Measurements from ENCODE around the gene TTC3. TPM values are rescaled to one million over a fixed set of nuclear protein-coding genes. Genes with fewer than 3 reads are reported as not detected.

TTC3 gene
- total and polyA plus RNA-seq, 7 donors = 6.5 to 50.3 (median 25.7) TPM

DNA sequence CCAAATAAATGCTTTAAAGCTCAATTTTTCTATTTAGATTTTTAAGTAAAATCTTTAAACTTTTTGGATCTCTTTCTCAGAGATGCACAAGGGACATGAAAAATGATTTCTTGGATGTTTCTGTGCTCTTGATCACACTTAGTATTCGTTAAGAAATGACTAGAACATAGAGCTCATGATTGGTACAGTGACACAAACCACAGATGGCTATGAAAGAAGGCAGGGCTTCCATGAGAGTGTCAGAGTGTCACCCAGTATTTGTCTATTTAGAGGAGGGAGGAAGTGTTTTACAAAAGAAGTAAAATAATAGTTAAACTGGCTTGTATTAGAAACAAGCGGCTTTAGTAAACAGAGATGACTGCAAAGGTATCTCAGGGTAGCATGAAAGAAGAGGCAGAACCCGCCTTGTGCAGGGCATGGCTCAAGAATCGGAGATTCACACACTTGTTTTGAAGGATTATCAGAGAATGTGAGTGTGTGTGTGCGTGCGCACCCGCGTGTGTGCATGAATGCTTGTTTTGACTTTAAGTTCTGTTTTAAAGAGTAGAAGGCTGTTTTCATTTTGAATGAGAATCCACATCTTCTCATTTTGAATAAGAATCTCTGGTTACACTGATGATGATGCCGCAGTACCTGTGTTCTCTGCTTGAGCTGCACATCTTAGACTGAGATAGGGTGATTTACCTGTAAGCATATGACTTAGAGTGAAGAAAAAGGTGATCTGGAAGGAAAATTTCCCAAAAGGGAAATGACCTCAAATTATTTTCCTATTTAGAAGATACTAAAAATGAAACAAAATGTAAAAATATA is 111.9 kb downstream of the TTC3 start:
- H3K36me3 ChIP-seq (ENCODE audit: insufficient read depth in 1 of 2, low read depth in 1 of 2) = peaks cover 5 to 49% of the 10 kb centered on the region in 2 donors

DNA sequence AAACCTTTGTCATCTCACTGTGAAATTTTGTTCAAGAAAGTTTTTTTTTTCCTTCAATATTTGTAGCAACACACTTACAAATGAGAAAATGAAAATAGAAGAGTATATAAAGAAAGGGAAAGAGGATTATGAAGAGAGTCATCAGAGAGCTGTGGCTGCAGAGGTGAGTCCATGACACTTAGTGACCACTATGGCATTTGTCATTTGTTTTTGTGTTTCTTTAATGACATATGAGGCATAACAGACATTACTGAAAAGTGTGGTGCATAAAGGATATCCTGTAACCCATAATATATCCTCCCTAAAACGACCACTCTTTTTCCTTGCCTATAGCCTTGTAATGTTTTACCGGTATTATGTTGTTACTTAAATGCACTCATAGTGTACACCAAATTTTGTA is 113.9 kb downstream of the TTC3 start:
- TF ChIP-seq, protein P1, sequence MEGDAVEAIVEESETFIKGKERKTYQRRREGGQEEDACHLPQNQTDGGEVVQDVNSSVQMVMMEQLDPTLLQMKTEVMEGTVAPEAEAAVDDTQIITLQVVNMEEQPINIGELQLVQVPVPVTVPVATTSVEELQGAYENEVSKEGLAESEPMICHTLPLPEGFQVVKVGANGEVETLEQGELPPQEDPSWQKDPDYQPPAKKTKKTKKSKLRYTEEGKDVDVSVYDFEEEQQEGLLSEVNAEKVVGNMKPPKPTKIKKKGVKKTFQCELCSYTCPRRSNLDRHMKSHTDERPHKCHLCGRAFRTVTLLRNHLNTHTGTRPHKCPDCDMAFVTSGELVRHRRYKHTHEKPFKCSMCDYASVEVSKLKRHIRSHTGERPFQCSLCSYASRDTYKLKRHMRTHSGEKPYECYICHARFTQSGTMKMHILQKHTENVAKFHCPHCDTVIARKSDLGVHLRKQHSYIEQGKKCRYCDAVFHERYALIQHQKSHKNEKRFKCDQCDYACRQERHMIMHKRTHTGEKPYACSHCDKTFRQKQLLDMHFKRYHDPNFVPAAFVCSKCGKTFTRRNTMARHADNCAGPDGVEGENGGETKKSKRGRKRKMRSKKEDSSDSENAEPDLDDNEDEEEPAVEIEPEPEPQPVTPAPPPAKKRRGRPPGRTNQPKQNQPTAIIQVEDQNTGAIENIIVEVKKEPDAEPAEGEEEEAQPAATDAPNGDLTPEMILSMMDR (IDR thresholded peaks at IDR 0.05) = no peak
- H3K4me3 ChIP-seq = no peak overlapping the region
- H3K27me3 ChIP-seq (ENCODE audit: insufficient read depth in 3 of 3, low read length in 2 of 3) = no peaks in the 10 kb centered on the region
- H3K9me3 ChIP-seq = no peaks in the 10 kb centered on the region
- ATAC-seq (no peak), DNase-seq (no peak)
- WGBS, 3 donors = 77 to 81% (median 81%) methylated on average over 2 of the region's 2 CpGs
- no peak overlapping the region for H3K27ac ChIP-seq
- no peaks in the 10 kb centered on the region for H3K4me1 ChIP-seq
- intact Hi-C loops (cut with DNase I) = loop anchor here in 1 of 2 donors (10.0 kb wide), 1 partner anchor 278 kb away; no protein-coding TSS in a partner anchor
- H3K36me3 ChIP-seq (ENCODE audit: insufficient read depth in 1 of 2, low read depth in 1 of 2) = peaks cover 5 to 66% of the 10 kb centered on the region in 2 donors

More for the DNA sequence above, 111.9 kb downstream of the TTC3 start:
- DNase-seq (no peak), ATAC-seq (no peak)
- intact Hi-C loops (cut with DNase I) = loop anchor here in 1 of 2 donors (10.0 kb wide), 1 partner anchor 280 kb away; no protein-coding TSS in a partner anchor
- Histone ChIP-seq H3K9me3 (no peaks in the 10 kb centered on the region), H3K27me3 (ENCODE audit: insufficient read depth in 3 of 3, low read length in 2 of 3) (no peaks in the 10 kb centered on the region), H3K4me1 (peaks cover 7% of the 10 kb centered on the region), H3K27ac (no peak overlapping the region), H3K4me3 (no peak overlapping the region)
- TF ChIP-seq, protein P1 (IDR thresholded peaks at IDR 0.05) = no peak
- 91 to 95% (median 93%) methylated on average over 9 of the region's 9 CpGs for WGBS, 3 donors

DNA sequence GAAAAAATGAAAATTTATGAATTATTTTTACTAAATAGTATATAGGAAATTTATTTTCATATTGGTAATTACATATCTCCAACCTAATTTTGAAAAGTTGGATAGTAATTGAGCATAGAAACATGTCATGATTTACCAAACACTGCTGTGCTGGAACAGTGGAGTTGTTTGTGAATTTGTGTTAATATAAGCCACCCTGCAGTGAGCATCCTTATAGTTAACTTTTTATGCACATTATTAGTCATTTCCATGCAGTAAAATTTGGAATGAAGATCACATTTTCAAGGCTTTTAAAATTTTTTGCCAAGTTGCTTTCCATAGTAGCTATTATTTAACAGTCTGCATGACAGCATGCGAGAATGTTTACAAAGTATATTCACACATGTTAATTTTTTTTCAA is 115.8 kb downstream of the TTC3 start:
- 95 to 97% (median 97%) methylated on average over 1 of the region's 1 CpG for WGBS, 3 donors
- TF ChIP-seq, protein P1 (IDR thresholded peaks at IDR 0.05) = no peak
- DNase-seq = no peak
- H3K27me3 ChIP-seq (ENCODE audit: insufficient read depth in 3 of 3, low read length in 2 of 3) = no peaks in the 10 kb centered on the region
- peaks cover 5 to 71% of the 10 kb centered on the region in 2 donors for H3K36me3 ChIP-seq (ENCODE audit: insufficient read depth in 1 of 2, low read depth in 1 of 2)
- no peaks in the 10 kb centered on the region for H3K4me1 ChIP-seq
- H3K9me3 ChIP-seq = no peaks in the 10 kb centered on the region
- H3K4me3 ChIP-seq = no peak overlapping the region
- H3K27ac ChIP-seq = no peak overlapping the region
- ATAC-seq = no peak
- intact Hi-C loops (cut with DNase I) = loop anchor here in 1 of 2 donors (10.0 kb wide), 1 partner anchor 276 kb away; no protein-coding TSS in a partner anchor

DNA sequence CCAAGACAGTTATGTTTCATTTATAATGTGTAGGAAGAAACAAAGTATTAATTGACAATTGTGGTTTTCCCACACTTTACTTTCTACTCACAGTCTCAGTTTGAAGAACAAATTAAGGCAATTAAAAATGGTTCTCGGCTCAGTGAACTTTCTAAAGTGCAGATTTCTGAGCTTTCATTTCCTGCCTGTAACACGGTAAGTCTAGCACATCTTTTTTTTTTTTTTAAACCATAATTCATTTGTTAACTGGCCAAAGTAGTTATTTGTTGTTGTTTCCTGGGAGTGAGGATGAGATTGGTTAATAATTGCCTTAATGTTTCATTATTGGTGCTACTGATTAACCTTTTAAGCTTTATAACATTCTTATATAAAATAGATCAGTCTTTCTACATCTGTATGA is 119.0 kb downstream of the TTC3 start:
- intact Hi-C loops (cut with DNase I) = no loop called here
- TF ChIP-seq, protein P1 (IDR thresholded peaks at IDR 0.05) = no peak
- no peak for ATAC-seq
- 64 to 78% (median 71%) methylated on average over 2 of the region's 2 CpGs for WGBS, 3 donors
- H3K9me3 ChIP-seq = no peaks in the 10 kb centered on the region
- H3K27ac ChIP-seq = no peak overlapping the region
- no peaks in the 10 kb centered on the region for H3K4me1 ChIP-seq
- no peaks in the 10 kb centered on the region for H3K27me3 ChIP-seq (ENCODE audit: insufficient read depth in 3 of 3, low read length in 2 of 3)
- DNase-seq = no peak
- no peak overlapping the region for H3K4me3 ChIP-seq
- H3K36me3 ChIP-seq (ENCODE audit: insufficient read depth in 1 of 2, low read depth in 1 of 2) = peaks cover 5 to 84% of the 10 kb centered on the region in 2 donors

Data from psoas muscle (tissue), 8 donors.